ENCODE data around the gene ARHGAP15. TPM values are rescaled to one million over a fixed set of nuclear protein-coding genes. Genes with fewer than 3 reads are reported as not detected.

Gene ARHGAP15
- polyA plus RNA-seq, 2 of the 4 experiments (the other 2 are of a cell fraction): 0.34 TPM; not detected in 1

DNA sequence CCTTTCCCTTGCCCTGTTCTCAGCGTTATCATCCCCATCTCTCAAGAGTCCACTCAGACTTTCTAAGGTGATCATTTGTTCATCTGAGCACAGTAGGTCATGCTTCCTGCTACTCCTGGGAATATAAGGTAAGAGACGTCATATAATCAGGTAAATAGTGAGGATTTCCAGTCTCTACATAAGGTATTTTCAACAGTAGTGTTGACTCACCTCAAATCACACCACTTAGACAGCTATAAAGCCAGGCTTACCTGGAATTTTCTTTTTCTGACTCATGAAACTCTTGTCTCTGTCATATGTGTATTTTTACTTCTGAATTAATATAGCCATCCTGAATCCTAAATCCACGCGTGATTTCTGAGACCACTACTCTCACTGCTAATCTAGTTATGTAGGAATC, 443.2 kb downstream of the ARHGAP15 start:
- FAIRE-seq: no peak
- POLR2A ChIA-PET: no interaction called here
- Histone ChIP-seq H3K9me3 (no peaks in the 10 kb centered on the region), H3K4me1 (no peaks in the 10 kb centered on the region), H3K4me3 (no peak overlapping the region), H3K4me2 (no peak overlapping the region), H3K27ac (no peak overlapping the region)
- 8% methylated on average over 4 of the region's 4 CpGs for WGBS (ENCODE audit: missing lambda C conversion rate)
- TF ChIP-seq EHMT2 (IDR thresholded peaks at IDR 0.05; ENCODE audit: low read depth): no peak
- no peak for TF ChIP-seq TP53 (CRISPR knock-in tag; IDR thresholded peaks at IDR 0.05)
- TF ChIP-seq, protein P1, sequence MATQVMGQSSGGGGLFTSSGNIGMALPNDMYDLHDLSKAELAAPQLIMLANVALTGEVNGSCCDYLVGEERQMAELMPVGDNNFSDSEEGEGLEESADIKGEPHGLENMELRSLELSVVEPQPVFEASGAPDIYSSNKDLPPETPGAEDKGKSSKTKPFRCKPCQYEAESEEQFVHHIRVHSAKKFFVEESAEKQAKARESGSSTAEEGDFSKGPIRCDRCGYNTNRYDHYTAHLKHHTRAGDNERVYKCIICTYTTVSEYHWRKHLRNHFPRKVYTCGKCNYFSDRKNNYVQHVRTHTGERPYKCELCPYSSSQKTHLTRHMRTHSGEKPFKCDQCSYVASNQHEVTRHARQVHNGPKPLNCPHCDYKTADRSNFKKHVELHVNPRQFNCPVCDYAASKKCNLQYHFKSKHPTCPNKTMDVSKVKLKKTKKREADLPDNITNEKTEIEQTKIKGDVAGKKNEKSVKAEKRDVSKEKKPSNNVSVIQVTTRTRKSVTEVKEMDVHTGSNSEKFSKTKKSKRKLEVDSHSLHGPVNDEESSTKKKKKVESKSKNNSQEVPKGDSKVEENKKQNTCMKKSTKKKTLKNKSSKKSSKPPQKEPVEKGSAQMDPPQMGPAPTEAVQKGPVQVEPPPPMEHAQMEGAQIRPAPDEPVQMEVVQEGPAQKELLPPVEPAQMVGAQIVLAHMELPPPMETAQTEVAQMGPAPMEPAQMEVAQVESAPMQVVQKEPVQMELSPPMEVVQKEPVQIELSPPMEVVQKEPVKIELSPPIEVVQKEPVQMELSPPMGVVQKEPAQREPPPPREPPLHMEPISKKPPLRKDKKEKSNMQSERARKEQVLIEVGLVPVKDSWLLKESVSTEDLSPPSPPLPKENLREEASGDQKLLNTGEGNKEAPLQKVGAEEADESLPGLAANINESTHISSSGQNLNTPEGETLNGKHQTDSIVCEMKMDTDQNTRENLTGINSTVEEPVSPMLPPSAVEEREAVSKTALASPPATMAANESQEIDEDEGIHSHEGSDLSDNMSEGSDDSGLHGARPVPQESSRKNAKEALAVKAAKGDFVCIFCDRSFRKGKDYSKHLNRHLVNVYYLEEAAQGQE (IDR thresholded peaks at IDR 0.05): no peak
- no peak for TF ChIP-seq RARB (CRISPR knock-in tag; IDR thresholded peaks at IDR 0.05)
- no peak for TF ChIP-seq NR3C1 (IDR thresholded peaks at IDR 0.05)
- TF ChIP-seq FOXS1 (CRISPR knock-in tag; IDR thresholded peaks at IDR 0.05): no peak
- CTCF ChIA-PET: no interaction called here
- ATAC-seq: no peak
- DNase-seq (ENCODE audit: low read depth in 1 of 2, low spot score in 1 of 2): no peak

GRCh38 chr2:143574069-143574468, 444.9 kb downstream of the ARHGAP15 start:
- Histone ChIP-seq H3K4me3 (no peak overlapping the region), H3K4me2 (no peak overlapping the region), H3K9me3 (no peaks in the 10 kb centered on the region), H3K4me1 (no peaks in the 10 kb centered on the region), H3K27ac (no peak overlapping the region)
- DNase-seq (ENCODE audit: low read depth in 1 of 2, low spot score in 1 of 2) (no peak), ATAC-seq (no peak), FAIRE-seq (no peak)
- POLR2A ChIA-PET: no interaction called here
- TF ChIP-seq CEBPB (IDR thresholded peaks at IDR 0.05): no peak
- no peak for TF ChIP-seq CTCF (IDR thresholded peaks at IDR 0.05)
- TF ChIP-seq MAZ (IDR thresholded peaks at IDR 0.05; ENCODE audit: borderline replicate concordance, low read depth, low read length): no peak
- TF ChIP-seq, protein P2, sequence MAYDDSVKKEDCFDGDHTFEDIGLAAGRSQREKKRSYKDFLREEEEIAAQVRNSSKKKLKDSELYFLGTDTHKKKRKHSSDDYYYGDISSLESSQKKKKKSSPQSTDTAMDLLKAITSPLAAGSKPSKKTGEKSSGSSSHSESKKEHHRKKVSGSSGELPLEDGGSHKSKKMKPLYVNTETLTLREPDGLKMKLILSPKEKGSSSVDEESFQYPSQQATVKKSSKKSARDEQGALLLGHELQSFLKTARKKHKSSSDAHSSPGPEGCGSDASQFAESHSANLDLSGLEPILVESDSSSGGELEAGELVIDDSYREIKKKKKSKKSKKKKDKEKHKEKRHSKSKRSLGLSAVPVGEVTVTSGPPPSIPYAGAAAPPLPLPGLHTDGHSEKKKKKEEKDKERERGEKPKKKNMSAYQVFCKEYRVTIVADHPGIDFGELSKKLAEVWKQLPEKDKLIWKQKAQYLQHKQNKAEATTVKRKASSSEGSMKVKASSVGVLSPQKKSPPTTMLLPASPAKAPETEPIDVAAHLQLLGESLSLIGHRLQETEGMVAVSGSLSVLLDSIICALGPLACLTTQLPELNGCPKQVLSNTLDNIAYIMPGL (CRISPR knock-in tag; IDR thresholded peaks at IDR 0.05; ENCODE audit: borderline replicate concordance): no peak
- no peak for TF ChIP-seq HDAC2 (IDR thresholded peaks at IDR 0.05)
- no peak for TF ChIP-seq EHF (CRISPR knock-in tag; IDR thresholded peaks at IDR 0.05)
- no peak for TF ChIP-seq ZFP36 (IDR thresholded peaks at IDR 0.05; ENCODE audit: borderline replicate concordance, partially characterized antibody)
- TF ChIP-seq KDM1A (IDR thresholded peaks at IDR 0.05; ENCODE audit: low read depth): no peak
- TF ChIP-seq ELK1 (IDR thresholded peaks at IDR 0.05; ENCODE audit: low read depth, low read length): no peak
- TF ChIP-seq CHD2 (IDR thresholded peaks at IDR 0.05; ENCODE audit: low read length, partially characterized antibody): no peak
- TF ChIP-seq NR3C1 (IDR thresholded peaks at IDR 0.05): no peak
- 6% methylated on average over 1 of the region's 1 CpG for WGBS (ENCODE audit: missing lambda C conversion rate)
- CTCF ChIA-PET: no interaction called here

All from A549 (cell line).